GM18499 (cell line): ENCODE results near the gene PTGFRN.
"Not testable (repeated sequence)": the region's sequence is repeated elsewhere in the genome, so short reads cannot be mapped to it uniquely, and the experiment has no call there.

Experiments
- ATAC-seq: cut with Tn5 transposase; IDR thresholded peaks from one replicate; pipeline ENCODE4 v1.9.1; 2021; ENCODE audit warnings: moderate number of reproducible peaks; ENCODE audit not compliant: insufficient read depth, unreplicated experiment

PTGFRN gene

DNA sequence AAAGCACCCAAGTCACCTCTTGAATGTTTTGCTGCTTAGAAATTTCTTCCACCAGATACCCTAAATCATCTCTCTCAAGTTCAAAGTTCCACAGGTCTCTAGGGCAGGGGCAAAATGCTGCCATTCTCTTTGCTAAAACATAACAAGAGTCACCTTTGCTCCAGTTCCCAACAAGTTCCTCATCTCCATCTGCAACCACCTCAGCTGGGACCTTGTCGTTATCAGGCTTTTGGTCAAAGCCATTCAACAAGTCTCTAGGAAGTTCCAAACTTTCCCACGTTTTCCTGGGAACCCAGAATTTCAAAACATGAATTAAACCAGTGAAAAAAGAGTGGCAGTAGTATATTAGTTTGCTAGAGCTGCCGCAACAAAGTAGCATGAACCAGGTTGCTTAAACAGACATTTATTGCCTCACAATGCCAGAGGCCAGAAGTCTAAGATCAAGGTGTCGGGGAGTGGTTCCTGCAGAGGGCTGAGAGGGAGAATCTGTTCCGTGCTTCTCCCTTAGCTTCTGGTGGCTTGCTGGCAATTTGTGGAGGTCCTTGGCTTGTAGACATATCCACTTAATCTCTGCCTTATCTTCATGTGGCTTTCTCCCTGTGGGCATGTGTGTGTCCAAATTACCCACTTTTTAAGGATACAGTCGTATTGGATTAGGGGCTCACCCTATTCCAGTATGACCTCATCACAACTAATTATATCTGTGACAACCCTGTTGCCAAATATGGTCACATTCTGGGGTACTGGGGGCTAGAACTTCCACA, 30.2 kb downstream of the PTGFRN start:
- ATAC-seq = not testable (repeated sequence)

DNA sequence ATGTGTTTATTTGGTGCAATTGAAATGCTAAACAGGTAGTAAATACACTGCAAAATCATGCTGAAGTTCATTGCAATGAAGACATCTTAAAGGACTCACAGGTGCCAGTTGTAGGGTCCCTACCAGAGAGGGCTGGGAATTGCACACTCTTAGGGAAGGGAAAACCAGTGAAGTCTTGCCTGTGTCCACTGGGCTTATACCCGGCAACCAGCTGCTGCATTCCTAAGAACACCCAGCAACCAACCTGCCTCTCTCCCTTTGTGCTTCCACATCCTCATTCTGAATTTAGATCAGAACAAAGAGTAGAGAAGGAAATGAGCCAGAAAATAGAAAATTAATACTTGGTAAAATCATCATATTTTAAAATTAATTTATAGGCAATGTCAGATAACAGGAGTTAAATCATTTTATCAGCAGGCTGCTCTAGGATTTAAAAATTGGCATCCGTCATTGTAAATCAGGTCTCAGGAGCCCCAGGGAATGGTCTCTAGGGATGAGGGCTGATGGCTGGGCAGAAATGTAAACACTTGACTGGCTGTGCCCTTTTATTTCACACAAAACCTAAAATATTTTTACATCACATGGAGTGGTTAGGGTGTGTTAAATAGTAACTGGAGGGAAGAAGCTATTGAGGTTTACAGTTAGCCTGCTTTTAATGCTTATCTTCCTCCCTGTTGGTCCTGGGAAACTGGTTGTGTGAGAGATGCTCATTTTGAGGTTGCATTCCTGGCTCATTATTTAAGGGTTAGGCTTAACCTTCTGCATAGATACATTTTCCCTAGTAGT, 31.3 kb downstream of the PTGFRN start:
- no peak for ATAC-seq

DNA sequence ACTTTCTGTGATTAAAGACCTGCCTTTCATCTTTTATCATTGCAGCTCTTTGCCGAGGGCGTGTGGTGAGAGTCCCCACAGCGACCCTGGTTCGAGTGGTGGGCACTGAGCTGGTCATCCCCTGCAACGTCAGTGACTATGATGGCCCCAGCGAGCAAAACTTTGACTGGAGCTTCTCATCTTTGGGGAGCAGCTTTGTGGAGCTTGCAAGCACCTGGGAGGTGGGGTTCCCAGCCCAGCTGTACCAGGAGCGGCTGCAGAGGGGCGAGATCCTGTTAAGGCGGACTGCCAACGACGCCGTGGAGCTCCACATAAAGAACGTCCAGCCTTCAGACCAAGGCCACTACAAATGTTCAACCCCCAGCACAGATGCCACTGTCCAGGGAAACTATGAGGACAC, 32.0 kb downstream of the PTGFRN start:
- ATAC-seq = no peak

DNA sequence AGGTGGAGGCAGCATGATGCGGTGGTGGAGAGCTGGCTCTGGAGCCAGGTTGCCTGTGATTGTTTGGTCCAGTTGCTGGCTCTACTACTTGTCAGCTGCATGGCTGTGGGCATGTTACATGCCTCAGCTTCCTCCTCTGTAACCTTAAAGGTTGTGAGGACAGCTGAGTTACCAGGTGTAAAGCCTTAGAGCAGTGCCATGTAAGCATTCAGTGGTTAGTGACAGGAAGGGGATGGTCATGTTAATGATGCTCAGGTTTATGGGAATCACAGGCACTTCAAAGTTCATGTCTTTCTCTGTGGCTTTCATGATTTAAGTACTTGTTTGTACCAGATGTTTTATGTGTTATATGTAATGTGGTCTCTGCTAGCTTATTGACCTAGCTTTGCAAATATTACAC, 32.6 kb downstream of the PTGFRN start:
- ATAC-seq = no peak

DNA sequence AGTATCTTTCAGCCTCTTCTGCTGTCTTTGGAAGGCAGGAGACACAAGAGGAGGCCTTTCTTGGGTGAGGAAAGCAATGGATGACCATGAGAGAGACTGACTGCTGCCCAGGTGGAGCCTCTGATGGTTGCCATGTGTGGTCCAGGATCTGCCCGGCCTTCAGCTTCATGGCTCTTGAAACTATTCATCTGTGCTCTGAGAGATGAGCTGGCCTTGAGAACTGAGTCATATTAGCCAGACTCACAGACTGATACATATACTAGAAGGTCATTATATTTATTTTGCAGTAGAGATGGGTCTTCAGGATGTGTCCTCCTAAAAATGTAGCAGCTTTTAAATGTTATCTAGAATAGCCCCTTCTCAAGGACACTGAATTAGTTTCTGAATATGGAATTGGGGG, 33.7 kb downstream of the PTGFRN start:
- ATAC-seq = no peak

DNA sequence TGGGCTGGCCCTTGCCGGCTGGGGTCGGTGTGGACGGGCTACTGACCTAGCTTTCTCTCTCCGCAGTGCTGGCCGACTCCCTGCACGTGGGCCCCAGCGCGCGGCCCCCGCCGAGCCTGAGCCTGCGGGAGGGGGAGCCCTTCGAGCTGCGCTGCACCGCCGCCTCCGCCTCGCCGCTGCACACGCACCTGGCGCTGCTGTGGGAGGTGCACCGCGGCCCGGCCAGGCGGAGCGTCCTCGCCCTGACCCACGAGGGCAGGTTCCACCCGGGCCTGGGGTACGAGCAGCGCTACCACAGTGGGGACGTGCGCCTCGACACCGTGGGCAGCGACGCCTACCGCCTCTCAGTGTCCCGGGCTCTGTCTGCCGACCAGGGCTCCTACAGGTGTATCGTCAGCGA, 34.9 kb downstream of the PTGFRN start:
- no peak for ATAC-seq

DNA sequence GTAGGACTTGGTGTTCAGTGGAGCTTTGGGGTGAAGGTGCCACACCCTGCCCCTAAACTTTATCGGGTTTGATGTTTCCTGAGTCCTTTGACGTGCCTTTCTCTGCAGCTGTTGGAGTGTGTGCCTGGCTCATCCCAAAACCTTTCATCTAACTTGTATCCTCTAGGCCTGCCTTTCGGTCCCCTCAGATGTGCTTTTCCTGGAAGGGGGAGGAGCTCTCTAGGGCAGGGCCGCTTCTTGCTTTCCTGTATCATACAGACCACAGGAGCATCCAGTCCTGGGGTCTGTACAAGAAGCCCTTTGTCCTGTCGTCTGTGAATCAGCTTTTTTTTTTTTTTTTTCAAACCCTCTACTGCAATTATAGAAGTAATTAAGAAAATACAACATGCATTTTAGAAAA, 35.7 kb downstream of the PTGFRN start:
- ATAC-seq = no peak

DNA sequence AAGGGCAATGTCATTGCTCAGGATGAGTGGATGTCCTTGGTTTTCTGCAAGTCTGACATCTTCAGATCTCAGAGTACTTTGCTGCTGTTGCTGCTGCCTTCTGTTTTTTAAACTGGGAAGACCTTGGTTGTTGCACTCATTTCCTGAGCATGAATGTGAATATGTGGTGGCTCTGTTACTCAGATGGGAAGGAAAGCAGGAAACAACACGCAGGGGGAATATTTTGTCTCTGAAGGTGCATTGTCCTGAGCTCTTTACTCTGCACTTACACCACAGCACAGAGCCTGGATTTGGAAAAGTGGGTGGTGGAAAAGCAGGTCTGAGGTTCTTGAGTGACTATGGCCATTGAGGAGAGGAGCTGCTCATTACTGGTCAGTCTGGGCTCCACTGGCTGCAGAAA, 36.3 kb downstream of the PTGFRN start:
- ATAC-seq = no peak

DNA sequence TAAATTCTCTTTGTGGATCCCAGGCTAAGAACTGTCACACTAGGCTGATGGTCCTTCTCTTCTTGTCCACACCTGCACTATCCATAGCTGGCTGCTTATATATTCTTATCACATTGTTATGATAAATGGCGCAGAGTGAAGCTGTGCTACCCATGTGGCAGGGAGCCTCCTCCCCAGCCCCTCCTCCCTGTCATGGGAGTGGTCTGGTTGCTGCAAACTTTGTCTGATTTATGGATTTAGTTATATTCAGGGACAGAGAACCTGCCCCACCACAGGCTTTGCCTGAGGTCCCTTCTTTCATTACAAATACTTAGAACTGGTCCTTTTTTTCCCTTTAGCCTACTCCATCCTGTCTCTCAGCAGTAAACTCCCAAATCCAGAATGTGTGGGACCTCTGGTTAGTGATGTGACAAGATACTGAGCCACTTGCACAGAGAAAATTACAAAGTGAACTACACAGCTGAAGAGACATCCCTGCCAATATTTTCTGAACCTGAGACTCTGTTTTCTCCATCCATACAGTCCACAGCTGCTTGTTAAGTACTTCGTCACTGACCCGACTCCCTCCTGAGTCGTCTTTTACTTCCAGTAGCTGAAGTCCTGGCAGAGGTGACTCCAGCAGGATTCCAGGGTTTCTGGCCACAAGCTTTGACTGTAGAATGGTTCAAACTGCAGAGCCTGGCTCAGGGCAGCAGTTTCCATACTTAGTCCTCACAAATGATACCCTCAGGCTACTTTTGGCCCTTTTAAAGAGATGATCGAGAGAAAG, 37.6 kb downstream of the PTGFRN start:
- ATAC-seq = no peak

DNA sequence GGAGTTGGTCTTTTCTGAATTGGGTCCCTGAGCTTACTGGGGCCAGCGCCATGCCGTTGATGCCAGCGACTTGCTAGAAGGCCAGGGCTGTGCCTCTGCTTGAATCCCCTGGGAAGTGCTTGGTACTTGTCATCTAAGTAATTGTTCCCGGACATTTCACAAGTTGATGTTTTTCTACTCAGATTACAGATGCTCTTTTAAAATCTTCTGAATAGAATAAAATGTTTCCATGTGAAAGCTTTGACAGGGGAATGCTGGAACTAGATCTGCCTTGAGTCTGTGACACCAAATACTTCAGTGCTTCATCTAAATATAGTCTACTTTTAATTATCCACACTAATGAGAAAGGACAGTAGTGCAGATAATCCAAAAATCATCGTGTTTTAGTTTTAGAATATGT, 38.3 kb downstream of the PTGFRN start:
- ATAC-seq = no peak

DNA sequence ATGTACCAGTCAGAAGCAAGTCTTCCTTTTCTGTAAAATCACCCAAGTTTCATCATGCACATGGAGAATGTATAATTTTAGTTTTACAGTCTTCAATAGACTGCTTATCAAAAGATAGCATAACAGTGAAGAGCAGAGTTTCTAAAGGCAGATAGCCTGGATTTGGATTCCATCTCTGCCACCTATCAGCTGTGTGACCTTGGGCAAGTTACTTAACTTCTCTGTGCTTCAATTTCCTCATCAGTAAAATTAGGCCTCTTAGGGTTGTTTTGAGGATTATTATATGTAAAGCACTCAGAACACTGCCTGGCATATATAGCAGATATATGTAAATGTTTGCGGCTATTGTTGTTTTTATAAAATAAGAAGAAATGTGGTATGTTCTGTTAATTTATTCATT, 38.9 kb downstream of the PTGFRN start:
- ATAC-seq = no peak

DNA sequence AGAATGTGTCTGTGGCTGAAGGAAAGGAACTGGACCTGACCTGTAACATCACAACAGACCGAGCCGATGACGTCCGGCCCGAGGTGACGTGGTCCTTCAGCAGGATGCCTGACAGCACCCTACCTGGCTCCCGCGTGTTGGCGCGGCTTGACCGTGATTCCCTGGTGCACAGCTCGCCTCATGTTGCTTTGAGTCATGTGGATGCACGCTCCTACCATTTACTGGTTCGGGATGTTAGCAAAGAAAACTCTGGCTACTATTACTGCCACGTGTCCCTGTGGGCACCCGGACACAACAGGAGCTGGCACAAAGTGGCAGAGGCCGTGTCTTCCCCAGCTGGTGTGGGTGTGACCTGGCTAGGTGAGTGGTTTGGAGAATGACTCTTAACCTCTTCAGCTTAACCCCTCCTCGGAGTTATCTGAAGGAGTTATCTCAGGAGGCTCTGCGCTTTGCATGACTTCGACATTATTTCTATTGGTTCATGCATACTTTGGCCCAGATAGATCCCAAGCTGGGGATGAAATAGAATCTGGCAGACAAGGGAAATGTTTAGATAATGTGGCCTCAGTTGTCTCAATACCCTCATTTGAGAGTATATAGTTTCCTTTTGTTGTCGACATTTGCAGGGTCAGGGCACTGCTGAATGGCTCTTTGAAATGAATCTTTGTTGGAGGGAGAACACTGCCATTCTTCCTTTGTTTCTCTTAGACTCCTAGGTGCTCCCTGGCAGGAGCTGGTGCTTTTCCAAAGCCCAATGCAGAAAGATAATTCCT, 39.7 kb downstream of the PTGFRN start:
- no peak for ATAC-seq

DNA sequence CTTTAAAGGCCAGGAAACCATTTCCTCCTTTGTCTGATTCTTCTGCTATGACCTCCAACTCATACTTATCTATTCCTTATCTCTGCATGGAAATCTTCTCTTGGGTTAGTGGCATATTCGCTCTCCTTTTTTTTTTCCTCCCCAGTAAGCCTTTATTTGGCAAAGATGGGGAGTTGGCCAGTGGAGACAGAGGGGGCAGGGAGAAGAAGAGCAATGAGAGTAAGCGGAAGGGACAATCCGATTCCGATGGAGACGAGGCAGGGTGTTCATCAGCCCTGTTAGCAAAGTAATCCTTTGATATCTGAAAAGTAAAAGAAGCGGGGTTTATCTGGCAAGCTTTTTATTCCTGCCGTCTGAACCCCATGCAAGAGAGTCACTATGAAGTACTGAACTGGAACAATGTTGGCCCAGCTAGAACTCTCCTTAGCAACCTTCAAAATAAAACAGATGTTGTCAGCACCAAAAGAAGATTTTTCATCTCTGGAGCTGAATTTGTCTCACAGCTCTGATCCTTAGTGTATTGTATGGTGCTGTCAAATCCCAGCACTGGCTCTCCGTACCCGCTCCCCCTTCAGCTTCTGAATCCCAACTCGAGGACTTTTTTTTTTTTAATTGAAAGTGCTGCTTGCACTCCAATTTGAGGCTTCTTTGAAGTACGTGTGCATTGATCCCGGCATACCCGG, 40.9 kb downstream of the PTGFRN start:
- ATAC-seq = no peak

DNA sequence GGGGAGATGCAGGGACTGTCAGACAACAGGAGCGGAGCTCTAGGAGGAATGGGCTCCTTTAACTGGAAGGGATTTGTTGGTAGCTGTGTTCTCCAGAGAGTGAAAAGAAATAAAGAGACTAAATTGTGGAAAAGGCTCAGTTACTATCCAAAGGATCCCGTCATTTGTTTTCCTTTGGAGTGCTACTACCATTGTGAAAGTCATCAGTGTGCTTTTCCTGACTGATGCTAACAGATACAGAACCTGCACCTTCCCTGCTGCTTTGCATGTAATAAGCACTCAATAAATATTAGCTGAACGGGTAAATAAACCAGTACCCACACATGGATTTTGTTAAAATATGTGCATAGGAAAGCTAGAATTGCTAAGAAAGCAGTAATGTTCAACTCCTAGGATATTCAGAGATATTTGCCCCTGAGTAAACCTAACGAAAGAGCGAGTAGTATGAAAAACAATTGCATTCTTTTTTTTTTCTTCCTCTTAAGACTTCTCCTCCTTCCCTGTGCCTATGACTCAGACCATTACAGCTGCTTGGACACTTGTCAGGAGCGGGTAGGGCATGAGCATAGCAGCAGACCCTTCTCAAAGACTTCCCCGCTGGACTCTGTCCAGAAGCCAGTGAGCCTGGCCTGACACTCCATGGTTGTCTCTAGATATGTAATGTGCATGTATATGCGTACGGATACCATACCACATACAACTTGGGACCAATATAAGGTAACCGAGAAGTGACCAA, 41.7 kb downstream of the PTGFRN start:
- no peak for ATAC-seq

DNA sequence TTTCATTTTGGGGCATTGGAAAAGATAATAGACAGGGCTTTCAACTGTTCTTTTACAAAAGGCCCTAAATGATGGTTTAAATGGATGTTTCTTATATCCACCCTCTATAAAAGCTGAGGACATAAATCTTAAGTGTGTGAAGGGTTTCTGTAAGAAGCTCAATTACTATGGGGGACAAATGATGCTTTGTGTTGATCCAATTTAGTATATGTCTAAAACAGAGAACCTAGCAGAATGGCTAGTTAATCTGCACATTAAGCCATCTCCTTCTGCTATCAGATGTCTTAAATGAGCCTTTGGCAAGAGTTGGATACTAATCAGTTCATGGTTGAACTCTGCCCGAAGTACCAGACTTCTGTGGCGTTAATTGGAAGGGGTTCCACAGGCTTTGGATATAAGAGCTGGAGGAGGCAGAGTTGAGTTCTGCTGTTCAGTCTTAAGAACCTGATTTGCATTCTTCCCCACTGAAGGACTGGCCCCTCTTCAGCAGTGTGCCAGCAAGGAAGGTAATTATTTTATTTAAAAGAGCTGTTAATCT, 43.1 kb downstream of the PTGFRN start:
- ATAC-seq = no peak

DNA sequence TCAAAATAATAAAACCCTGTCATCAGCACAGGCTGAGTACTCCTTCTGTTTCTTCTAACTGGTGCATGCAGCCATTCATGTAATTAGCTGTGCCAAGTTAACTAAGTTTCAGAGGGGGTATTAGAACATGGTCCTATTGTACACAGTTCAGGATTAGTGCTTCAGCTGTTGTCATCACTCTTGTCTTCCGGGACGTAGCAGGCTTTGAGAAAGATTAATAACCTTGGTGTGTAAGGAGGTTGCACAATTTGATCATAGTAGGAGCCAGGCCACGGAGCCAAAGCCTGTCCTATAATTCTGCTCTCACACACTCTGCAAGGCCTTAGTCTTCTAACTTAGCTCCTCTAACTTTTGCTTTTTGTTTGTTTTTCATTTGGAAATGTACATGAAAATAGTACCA, 44.7 kb downstream of the PTGFRN start:
- no peak for ATAC-seq

DNA sequence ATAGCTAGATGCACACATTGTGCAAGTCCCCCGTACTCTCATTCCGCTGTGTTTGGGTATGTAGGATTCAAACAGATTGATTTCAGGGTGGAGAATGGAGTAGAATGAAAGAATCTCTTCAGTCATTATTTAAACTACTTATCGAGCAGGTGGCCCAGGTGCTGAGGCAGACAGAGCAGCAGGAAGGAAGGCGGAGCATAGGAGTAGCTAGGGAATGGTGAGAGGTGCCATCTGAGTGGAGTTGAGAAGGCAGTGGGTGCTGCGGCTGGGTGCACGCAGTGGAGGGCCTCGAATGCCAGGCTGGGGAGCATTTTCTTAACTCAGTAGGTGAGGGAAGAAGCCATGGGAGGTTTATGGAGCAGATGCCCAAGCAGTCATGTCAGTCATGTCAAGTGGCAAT, 46.7 kb downstream of the PTGFRN start:
- no peak for ATAC-seq

DNA sequence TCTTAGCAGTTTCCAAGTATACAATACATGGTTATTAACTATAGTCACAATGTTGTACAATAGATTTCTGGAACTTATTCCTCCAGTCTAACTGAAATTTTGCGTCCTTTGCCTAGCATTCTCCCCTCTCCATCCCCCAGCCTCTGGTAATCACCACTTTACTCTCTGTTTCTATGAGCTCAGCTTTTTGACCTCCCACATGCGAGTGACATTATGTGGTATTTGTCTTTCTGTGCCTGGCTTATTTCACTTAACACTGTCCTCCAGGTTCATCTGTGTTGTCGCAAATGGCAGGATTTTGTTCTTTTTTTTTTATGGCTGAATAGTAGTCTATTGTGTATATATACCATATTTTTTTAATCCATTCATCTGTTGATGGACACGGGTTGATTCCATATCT, 47.9 kb downstream of the PTGFRN start:
- no peak for ATAC-seq

DNA sequence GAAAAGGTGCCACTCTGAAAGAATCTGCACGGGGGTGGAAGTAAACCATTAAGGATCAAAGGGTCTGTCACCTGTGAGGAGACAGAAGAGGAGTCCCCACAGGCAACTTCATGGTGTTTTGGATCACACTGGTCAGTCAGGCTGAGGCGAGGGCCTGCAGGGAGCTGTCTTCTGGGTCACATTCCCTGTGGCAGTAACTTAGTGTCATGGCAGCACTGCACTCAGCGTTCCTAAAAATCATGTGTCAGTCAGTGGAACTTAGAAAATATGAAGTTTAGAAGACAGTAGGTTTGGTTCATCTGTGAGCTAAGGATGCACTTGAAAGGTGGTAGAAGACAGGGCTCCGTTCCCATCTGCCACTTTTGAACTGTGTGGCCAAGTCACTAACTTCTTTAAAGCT, 48.4 kb downstream of the PTGFRN start:
- ATAC-seq = no peak
